ENCODE measurements around the gene CAPZB.

GRCh38 chr1:19532519-19532918 lies 47.2 kb upstream of the CAPZB start:
- TF ChIP-seq CTCF (IDR thresholded peaks at IDR 0.05), result no peak
- TF ChIP-seq POLR2A (IDR thresholded peaks at IDR 0.05), result no peak
